Left renal pelvis (tissue), 4 donors: Measurements from ENCODE around the gene MAK. TPM values are rescaled to one million over a fixed set of nuclear protein-coding genes. Genes with fewer than 3 reads are reported as not detected.
A peak's percentile ranks its signal among the peaks of the same experiment; 100 is the strongest.
"Not testable (repeated sequence)": the region's sequence is repeated elsewhere in the genome, so short reads cannot be mapped to it uniquely, and the experiment has no call there.

Experiments
- DNase-seq, 4 donors: peaks; one replicate each; pipeline ENCODE4 v3.0.0-alpha.2; 2013; ENCODE audit warnings: low read depth in 4 of 4, low spot score in 3 of 4
- polyA plus RNA-seq, 4 donors: library from polyadenylated mRNA; unstranded; fragments of 120-200 nt; gene quantifications; one replicate each; pipeline ENCODE4 v1.2.1, GENCODE V29; 2013; ENCODE audit not compliant: insufficient read length in 4 of 4

The MAK gene
- polyA plus RNA-seq, 4 donors: 0.45 to 2.8 (median 1.4) TPM

DNA sequence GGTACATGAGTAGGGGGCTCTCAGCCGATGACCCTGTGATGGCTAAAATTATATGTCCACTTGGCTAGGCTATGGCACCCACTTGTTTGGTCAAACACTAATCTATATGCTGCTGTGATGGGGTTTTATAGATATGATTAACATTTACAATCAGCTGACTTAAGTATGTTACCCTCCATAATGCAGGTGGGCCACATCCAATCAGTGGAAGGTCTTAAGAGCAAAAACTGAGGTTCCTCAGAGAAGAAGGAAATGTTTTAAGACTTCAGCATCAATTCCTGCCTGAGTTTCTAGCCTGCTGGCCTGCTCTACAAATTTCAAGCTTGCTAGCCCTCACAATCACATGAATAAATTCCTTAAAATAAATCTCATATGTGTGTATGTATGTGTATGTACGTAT, 18.9 kb upstream of the MAK start:
- DNase-seq: no peak

DNA sequence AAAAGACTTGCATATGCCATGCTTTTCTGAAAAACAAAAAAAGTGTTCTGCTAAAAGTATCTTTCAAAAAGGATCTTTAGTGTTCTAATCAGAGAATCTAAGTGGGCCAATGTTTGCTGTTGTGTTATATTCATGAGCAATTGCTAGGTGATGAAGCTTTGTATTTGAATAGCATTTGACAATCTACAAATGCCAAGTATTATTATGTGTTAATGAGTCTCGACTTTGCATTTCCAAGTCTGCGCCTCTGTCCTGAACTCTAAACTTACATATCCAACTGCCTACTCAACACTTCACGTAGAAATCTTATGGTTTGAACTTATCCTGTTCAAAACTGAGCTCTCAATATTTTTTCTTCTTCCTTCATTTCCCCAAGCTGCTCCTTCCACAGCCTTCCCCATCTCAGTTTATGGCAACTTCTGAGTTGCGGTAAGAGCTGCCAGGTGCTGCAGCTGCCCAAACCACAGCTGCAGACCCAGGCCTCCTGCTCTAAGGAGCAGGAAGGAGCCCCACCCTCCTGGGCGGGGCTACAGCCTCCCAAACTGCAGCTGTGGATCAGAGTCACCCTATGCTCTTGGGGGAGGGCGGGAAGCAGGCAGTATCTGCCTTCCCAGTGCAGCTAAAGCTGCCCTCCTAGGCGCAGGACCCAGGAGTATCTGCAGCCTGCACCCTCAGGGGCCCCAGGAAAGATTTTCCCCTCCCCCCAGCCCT, 16.7 kb upstream of the MAK start:
- no peak for DNase-seq

DNA sequence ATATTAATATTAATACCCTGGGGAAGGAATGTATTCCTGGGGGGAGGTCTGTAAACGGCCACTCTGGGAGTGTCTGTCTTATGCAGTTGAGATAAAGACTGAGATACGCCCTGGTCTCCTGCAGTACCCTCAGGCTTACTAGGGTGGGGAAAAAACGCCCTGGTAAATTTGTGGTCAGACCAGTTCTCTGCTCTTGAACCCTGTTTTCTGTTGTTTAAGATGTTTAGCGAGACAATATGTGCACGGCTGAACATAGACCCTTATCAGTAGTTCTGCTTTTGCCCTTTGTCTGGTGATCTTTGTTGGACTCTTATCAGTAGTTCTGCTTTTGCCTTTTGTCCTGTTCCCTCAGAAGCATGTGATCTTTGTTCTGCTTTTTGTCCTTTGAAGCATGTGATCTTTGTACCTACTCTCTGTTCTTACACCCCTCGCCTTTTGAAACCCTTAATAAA, 15.5 kb upstream of the MAK start:
- DNase-seq: not testable (repeated sequence)

DNA sequence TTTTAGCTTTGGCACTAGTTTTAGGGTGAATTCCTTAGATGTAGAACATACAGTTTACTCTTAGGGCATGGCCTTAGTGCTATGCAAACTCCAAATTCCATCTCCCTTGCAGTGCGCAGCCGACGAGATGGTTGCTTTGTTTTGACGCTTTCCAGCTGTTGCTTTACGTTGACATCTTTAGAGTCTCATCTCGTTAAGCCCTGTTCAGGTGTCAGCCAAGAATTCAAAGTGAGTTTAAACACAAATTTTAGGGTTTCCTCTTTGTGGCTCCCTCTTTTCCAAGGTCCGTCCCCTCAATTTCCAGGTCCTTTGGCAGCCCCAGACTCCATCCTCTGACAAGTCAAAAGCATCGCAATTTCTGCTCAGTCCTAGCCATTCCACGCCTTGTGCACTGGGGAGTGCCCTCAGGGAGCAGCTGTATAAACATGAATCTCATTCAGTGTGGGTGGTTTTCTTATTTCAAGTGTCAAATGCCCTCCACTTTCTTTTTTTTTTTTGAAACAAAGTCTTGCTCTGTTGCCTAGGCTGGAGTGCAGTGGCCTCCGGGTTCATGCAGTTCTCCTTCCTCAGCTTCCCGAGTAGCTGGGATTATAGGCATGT, 14.1 kb upstream of the MAK start:
- peak in 1 of 4 donors; percentile 35 for DNase-seq

DNA sequence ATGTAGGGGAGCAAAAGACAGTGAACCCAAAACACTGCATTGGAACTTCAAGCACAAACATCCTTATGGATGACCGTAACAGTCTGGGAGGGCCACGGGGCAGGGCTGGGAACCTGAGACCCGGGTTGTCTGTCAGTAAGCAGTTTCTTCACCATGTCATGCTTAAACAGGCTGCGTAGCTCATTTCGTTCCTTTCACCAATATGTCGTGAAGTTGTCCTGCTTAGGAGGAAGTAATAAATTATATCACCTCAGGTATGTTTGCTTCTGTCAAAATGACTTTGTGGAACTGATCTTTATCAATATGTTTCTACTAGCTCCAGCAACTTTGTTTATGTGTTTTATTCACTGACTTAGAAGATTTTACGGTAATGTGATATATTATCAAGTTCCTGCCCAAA, 12.4 kb upstream of the MAK start:
- no peak for DNase-seq

DNA sequence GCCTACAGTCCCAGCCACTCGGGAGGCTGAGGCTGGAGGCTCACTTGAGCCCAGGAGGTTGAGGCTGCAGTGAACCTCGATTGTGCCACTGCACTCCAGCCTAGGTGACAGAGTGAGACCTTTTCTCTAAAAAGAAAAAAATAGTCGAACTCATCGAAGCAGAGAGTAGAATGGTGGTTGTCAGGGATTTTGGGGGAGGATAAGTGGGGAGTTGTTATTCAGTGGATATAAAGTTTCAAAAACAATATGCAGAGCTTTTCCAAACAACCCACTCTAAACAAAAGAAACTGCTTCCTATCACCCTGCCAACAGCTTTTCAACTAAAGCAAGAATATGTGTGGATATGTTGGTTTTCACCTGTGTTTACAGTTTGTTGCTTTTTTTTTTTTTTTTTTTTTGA, 11.6 kb upstream of the MAK start:
- no peak for DNase-seq

DNA sequence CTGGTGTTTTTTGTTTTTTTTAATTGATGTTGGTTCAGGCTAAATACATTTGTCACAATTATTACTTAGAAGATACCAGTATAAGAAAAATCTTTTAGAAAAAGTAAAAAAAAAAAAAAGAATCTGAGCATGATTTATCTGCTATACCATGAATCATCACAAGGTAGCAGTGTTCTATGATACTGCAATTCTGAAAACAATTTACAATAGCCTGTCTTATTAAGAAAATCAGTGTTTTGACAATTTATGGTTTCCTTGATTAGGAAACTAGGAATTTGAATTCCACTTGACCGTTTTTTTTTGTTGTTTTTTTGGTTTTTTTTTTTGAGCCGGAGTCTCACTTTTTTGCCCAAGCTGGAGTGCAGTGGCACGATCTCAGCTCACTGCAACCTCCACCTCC, 9.3 kb upstream of the MAK start:
- no peak for DNase-seq

DNA sequence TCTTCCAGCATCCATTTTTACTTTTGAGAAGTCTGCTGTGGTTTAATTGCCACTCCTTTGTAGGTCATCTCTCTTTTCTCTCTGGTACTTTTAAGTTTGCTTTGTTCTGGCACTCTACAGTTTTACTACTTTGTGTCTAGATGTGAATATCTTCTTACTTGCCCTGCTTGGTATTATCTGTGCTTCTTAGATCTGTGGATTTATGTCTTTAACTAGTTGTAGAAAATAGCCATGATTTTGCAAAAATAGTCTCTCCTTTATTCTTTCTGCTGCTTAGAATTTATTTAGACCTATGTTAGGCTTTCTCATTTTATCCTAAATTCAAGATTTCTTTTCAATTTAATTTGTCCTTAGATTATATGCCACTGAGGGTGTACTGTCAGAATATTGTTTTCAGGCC, 5.2 kb upstream of the MAK start:
- DNase-seq: no peak

DNA sequence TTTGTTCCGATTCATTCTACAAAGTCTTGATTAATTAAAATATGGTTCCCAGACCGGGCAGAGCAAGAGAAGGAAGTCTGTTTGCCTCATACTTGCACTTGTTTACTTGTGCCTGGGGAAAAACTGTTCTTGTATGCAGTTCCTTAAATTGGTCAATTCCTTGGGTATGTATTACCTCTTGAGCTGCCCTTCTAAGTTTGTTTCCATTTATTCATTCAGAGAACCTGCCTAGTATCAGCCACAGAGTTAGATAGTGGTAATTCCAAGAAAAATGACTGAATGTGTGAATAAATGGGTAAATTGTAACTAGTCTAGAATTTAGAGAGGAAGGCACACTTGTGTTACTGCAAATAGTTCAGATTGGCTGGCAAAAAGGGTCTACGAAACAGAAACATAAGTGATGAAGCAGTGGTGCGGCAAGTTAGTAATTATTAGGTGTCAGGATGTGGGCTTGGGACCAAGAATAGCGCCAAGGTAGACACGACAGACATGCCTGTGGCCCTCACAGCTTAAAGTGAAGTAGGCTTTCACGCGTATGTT, 525 bp upstream of the MAK start:
- DNase-seq: no peak

DNA sequence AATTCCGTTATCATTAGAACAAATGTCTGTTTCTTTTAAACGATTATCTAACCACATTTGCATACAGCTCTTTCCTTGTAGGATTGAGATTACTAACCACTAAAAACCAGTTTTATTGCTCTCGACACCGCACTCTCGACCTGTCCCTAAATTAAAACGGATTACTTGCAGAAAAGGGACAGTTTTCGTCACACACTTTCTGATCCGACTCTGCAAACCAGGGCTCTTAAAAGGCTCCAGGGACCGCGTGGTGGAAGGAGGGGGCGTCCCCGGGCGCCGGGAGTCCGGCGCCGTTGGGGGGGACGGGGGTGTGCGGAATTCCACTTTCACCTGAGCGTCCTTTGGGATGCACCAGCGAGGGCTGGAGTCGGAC, 731 bp downstream of the MAK start:
- no peak for DNase-seq

DNA sequence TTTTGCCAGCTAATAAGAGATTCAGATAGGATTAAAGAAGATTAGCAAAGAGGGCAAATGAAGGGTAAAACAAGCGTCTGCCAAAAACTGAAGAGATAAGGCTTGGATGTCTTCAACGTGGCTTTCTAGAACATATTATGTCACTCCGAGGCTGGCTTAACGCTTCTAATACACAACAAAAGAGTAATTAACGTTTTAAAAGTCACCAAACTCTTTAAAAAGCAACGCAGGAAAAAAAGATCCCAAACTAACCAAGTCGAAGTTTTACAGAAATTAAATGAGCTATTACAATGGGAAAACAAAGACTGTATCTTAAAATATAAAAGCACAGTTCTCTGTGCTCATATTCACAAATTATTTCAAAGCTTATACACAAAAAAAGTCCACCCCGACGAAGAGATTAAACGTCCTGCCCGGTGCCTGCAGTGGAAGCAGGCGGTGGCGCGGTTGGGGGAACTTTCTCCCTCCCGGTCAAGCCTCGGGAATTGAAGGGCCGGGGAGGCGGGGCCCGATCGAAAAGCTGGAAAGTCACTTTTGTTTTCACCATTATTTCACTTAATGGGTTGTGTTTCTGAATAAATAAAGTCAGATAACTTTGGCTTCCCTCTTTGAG, 1.2 kb downstream of the MAK start:
- peak in 1 of 4 donors; percentile 35 for DNase-seq

DNA sequence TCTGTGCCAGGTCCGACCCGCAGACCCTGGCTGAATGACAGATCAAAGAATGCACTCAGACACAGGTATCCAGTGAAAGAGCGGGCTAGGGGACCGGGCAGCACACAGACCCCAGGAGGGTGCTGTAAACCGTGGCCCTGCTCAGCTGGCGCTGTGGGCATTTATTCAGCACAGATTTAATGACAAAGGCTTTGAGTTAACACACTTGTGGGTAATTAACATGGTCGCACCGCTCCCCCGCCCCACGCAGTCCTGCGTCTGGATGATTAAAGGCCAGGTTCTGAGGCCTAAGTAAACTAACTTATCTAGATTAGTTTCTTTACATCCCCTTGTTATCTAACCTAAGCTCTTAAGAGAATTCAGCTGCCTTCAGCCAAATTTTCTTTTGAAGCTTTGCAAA, 3.5 kb downstream of the MAK start:
- DNase-seq: no peak

DNA sequence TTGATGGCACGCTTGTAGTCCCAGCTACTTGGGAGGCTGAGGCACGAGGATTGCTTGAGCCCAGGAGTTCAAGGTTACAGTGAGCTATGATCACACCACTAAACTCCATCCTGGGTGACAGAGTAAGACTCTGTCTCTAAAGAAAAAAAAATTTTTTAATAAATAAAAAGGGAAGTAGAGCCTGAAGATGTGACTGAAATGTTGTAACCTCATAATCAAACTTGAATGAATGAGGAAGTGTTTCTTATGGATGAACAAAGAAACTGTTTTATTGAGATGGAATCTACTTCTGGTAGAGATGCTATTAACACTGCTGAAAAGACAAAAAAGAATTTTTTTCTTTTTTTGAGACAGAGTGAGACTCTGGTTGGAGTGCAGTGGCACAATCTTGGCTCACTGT, 6.7 kb downstream of the MAK start:
- no peak for DNase-seq

DNA sequence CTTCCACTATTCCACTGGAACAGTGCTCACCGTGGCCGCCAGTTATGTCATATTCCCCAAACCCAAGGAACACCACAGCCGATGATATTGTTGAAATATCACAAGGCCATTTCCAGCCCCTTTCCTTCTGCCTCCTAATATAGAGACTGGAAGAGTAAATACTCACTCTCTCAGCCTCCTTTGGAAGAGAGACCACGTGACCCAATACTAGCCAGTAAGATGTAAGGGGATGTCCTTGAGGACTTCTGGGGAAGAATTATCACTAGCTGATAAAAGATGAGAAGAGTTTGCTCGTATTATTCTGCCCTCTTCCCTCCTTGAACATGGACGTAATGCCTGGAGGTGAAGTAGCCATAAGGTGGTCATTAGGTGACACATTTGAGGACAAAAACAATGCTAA, 13.5 kb downstream of the MAK start:
- DNase-seq: no peak

DNA sequence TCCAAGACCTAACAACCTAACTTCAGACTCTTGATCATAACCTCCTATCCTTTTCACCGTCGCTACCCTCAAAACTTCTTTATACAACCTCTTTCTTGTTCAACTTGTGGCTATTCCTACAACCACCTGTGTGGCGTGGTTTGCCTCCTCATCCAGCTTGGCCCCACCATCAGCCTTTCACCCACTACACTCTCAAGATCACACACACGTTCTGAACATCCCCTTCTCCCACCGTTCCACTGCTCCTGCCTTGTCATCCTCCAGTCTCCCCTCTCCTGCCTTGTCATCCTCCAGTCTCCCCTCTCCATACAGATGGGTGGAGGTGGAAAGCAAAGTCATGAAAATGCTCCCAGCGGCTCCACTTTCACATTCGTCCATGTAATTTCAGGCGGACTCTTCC, 14.0 kb downstream of the MAK start:
- no peak for DNase-seq

DNA sequence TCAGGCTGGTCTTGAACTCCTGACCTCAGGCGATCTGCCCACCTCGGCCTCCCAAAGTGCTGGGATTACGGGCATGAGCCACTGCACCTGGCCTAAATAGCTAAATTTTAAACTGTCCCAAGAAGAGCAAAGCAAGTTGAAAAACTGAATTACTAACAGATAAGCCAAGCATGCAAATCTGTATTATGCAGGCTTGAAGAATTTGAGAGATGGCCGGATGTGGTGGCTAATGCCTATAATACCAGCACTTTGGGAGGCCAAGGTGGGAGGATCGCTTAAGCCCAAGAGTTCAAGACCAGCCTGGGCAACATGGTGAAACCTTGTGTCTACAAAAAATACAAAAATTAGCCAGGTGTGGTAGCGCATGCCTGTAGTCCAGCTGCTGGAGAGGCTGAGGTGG, 24.2 kb downstream of the MAK start:
- DNase-seq: not testable (repeated sequence)

DNA sequence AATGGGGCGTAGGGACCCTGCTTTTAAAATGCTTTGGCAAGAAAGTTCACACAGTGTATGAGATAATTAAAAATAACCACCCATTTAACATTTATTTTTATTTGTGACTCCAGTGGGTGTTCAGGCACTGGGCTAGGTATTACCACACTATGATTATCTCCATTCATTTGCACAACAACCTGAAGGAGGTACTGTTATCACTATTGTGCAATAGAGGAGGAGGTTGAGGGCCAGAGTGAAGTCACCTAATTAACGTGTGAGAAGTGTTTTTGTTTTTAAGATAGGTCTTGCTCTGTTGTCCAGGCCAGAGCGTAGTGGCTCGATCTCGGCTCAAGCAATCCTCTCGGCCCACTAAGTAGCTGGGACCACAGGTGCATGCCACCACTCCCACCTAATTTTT, 29.2 kb downstream of the MAK start:
- DNase-seq: no peak

DNA sequence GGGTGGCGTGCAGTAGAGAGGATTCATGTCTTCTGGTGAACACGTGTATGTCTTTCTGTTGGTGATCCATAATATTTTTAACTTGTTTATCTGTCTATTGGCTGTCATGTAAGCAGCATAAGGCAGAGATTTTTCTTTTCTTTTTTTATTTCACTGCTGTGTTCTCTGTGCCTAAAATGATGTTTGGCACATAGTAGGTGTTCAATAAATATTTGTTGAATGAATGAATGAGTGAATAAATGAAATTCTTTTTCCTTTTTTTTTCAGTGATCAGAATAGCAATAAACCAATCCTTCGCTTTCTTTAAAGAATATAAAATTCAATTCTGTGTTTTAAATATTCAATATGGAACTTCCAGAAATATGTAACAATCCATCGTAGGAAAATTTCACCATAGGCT, 30.0 kb downstream of the MAK start:
- DNase-seq: no peak

DNA sequence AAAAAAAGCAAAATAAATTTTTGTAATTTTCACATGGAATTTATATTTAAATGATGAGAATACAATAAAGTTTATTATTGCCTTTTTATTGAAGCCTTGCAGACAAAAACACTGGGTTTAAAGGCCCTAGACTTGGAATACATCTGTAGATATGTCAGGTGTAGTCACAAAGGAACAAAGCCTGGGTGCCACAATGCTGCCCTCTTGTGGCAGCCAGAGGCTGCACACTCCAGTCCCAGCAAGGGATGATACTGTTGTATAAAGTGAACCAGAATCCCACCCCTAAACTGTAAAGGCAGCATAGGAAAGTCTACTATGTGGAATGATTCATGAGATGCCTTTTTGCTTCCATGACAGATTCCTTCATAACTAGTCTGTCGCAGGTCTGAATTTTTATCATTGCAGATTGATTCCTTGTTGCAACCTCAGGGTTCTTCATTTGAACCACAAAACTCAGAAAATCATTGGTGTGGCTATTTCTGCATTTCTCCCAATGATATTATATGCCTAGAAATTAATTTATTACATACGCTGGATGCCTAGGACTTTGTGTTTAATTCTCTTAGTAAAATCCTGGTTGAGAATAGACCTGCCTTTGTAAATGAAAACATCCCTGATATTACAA, 37.0 kb downstream of the MAK start:
- peak; percentile 19 to 35 (median 31) for DNase-seq

DNA sequence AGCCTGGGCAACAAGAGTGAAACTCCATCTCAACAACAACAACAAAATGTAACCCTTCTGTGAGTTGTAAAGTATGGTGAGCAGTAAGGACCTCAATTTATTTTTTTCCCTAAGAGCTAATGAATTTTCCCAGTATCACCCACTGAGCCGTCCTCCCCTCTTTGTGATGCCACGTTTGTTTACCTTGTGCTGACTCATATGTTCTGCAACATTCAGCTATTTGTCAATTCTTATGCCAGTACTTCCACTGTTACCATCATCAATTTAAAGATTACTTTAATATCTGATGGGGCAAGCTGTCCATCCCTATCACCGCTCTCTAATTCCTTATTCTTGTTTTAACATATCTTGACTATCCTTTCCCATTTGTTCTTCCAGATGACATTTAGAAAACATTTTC, 37.5 kb downstream of the MAK start:
- DNase-seq: no peak

DNA sequence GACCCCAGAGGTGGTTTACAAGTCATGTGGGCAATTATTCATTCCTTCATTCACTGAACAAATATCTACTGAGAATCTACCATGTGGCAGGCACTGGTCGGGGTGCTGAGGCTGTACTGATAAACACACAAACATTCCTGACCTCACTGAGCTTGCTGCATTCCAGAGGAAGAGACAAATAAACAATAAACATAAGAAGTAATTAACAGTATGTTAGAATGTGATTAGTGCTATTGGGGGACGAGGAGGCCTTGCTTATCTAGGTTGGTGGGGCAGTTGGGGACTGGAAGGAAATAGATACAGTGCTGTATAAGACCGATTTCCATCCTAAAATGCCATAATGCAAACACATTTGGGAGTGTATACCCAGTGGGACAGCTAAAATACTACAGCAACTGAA, 44.1 kb downstream of the MAK start:
- no peak for DNase-seq

DNA sequence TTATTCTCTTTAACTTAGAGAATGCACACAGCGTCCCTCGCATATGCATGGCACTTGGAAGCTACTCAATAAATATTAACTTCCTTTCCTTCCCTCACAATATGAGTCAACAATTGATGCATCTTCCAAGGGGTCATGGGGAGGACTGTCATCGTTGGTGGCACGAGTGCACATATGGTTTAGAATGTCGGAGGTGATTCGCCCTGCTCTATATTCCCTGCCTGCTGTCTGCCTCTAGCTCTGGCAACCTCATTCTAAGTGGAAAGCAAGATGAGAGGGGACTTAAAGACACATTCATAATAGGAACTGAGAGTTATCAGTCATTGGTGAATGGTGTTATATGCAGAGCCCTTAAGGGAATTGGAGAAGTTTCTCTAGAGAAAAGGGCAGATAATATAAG, 44.6 kb downstream of the MAK start:
- no peak for DNase-seq
